Gastroesophageal sphincter (tissue), 4 donors: ENCODE results near the gene DTWD1. TPM values are rescaled to one million over a fixed set of nuclear protein-coding genes. Genes with fewer than 3 reads are reported as not detected.
"Not testable (repeated sequence)": the region's sequence is repeated elsewhere in the genome, so short reads cannot be mapped to it uniquely, and the experiment has no call there.

Experiments
- ATAC-seq: fragments of 150-250 bp; one replicate; pipeline ENCODE4 v1.9.1; 2016; ENCODE audit warnings: mild to moderate bottlenecking, moderate library complexity
- H3K27ac ChIP-seq, 4 donors: fragments of 200-600 bp; sonication (generic) in 3 of 4; 1 replicate in 3 of 4; 2 replicates in 1 of 4; pipeline ENCODE4 v1.5.1; 2016 to 2019
- H3K27me3 ChIP-seq: fragments of 200-600 bp; sonication (generic); one replicate; pipeline ENCODE4 v1.5.1; 2019
- H3K36me3 ChIP-seq, 2 donors: fragments of 200-600 bp; sonication (generic); one replicate each; pipeline ENCODE4 v1.5.1; 2019; ENCODE audit warnings: control low read depth in 1 of 2
- H3K4me1 ChIP-seq, 3 donors: fragments of 200-600 bp; sonication (generic); 1 replicate in 2 of 3; 2 replicates in 1 of 3; pipeline ENCODE4 v1.5.1; 2016 to 2019; ENCODE audit warnings: control low read depth in 2 of 3
- H3K4me3 ChIP-seq, 2 donors: fragments of 200-600 bp; sonication (generic); one replicate each; pipeline ENCODE4 v1.5.1; 2019; ENCODE audit warnings: mild to moderate bottlenecking in 1 of 2, moderate library complexity in 1 of 2
- H3K9me3 ChIP-seq, 3 donors: fragments of 200-600 bp; sonication (generic); one replicate each; pipeline ENCODE4 v1.5.1; 2017 to 2019; ENCODE audit warnings: control low read depth in 2 of 3
- CTCF ChIP-seq, 4 experiments: fragments of 200-600 bp in 2 of 4; fragments of 450-650 bp in 2 of 4; sonication (generic) in 1 of 4; IDR thresholded peaks; one replicate each; pipeline ENCODE4 v1.5.1; 2017 to 2019; ENCODE audit warnings: antibody characterized with exemption in 4 of 4, mild to moderate bottlenecking in 2 of 4, moderate library complexity in 2 of 4
- EP300 ChIP-seq: sonication (generic); formaldehyde crosslinking; IDR thresholded peaks from one replicate; pipeline ENCODE4 v1.6.1; 2017; ENCODE audit warnings: antibody characterized with exemption, mild to moderate bottlenecking
- POLR2A ChIP-seq, 2 donors: fragments of 450-650 bp; IDR thresholded peaks; one replicate each; pipeline ENCODE4 v1.6.1; 2017; ENCODE audit warnings: antibody characterized with exemption in 2 of 2, mild to moderate bottlenecking in 2 of 2, moderate library complexity in 1 of 2
- POLR2AphosphoS5 ChIP-seq: sonication (generic); formaldehyde crosslinking; IDR thresholded peaks from one replicate; pipeline ENCODE4 v1.6.1; 2017; ENCODE audit warnings: antibody characterized with exemption
- WGBS, 2 donors: methylation state at CpG; one replicate each; pipeline ENCODE4 v1.1.5; 2018; ENCODE audit warnings: low coverage in 1 of 2; 5-methylcytosine and 5-hydroxymethylcytosine counted together
- total RNA-seq, 4 donors: library from RNA; depleted of rRNA; stranded (reverse); fragments of >200 nt; gene quantifications; one replicate each; pipeline ENCODE4 v1.1.0, GENCODE V29; 2016

Gene DTWD1
- total RNA-seq, 4 donors from 2014 or later: 27.4 to 44.4 (median 29.2) TPM

DNA sequence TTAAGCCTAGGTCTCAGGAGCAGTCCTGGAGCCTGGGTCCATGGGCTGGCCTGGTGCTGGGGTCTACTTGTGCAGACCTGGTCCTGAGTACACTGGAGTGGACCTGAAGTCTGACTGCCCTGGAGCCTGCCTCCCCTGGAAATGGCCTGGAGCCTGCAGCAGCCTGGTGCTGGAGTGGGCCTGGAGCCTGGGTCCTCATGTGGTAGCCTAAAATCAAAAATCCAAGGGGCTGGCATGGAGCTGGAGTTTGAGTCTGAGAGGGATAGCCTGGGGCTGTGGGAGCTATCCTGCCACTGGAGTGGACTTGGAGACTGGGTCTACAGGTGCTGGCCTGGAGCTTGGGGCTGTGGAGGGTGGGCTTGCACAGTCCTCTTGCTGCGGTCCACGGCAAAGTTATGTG lies 15.3 kb upstream of the DTWD1 start:
- WGBS, 2 donors: no CpG with 5 or more reads among the region's 2 CpGs

DNA sequence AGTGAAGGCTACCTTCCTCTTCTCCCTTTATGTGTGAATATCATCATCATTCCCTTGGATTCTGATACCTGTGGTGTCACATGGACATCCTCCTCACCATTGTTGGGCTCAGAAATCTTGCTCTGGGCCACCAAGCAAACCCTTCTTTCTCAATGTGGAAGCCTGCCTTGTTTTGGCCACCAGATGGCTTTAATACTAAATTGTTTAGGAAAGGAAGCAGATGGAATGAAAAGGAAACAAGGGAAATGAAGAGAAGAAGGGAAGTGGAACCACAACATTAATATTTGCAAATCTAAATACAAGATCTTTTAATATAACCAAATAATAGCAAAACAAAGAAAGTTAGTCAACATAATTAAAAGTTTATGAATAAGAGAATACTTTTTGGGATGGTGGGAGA lies 14.3 kb upstream of the DTWD1 start:
- Histone ChIP-seq H3K9me3 (no peaks in the 10 kb centered on the region), H3K4me3 (no peak overlapping the region), H3K27ac (no peak overlapping the region), H3K36me3 (peaks cover 0 to 12% of the 10 kb centered on the region in 2 donors), H3K4me1 (no peaks in the 10 kb centered on the region), H3K27me3 (no peaks in the 10 kb centered on the region)
- TF ChIP-seq POLR2A (IDR thresholded peaks at IDR 0.05): no peak
- TF ChIP-seq EP300: no peak
- no peak for ATAC-seq

More for the DNA sequence above, 15.3 kb upstream of the DTWD1 start:
- no peaks in the 10 kb centered on the region for H3K4me1 ChIP-seq
- peaks cover 0 to 16% of the 10 kb centered on the region in 2 donors for H3K36me3 ChIP-seq
- H3K27me3 ChIP-seq: no peaks in the 10 kb centered on the region
- H3K9me3 ChIP-seq: peaks cover 0 to 7% (median 0%) of the 10 kb centered on the region in 3 donors
- TF ChIP-seq EP300 (no peak), CTCF (IDR thresholded peaks at IDR 0.05) (no peak), POLR2AphosphoS5 (no peak), POLR2A (IDR thresholded peaks at IDR 0.05) (no peak)
- no peak for ATAC-seq
- no peak overlapping the region for H3K4me3 ChIP-seq
- H3K27ac ChIP-seq: no peak overlapping the region

DNA sequence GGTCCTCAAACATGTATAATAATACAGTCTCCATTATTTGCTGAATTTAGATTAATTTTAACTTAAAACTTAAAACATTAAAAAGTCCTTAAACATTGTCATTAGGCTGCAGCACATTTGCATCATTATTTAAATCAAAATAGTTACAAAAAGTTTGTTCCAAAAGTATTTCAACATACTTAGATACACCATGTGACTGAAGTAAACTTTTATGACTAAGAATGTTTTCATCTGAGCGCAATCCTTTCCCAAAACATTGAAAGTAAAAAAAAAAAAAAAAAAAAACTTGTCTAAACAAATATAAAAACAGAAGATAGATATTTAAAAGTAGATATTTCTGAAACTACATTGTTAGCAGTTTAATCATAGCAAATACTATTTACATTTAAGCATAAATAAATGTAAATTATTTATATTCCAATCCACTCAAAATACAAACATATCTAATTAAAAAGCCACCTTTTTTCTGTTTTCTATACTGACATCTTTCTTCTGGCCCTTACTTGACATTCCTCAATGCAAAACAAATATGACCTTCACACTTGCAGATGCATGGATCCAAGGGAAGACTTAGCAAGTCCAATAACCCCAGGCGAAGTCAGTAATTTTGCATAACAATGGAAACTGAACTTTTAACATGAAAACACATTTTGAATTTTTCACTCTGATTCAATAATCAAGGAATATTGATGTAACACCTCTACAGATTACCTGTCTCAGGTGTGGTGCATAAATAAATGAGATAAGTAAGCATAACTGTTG lies 10.5 kb upstream of the DTWD1 start:
- Histone ChIP-seq H3K27ac (no peak overlapping the region), H3K4me1 (no peaks in the 10 kb centered on the region), H3K9me3 (no peaks in the 10 kb centered on the region), H3K27me3 (no peaks in the 10 kb centered on the region), H3K4me3 (no peak overlapping the region), H3K36me3 (peaks cover 0 to 29% of the 10 kb centered on the region in 2 donors)
- no peak for TF ChIP-seq POLR2AphosphoS5
- no peak for TF ChIP-seq EP300
- TF ChIP-seq CTCF (IDR thresholded peaks at IDR 0.05): no peak
- 73 to 87% methylated on average over 2 of the region's 2 CpGs for WGBS, 2 donors
- ATAC-seq: no peak

- H3K27me3 ChIP-seq, ATAC-seq, H3K27ac ChIP-seq, H3K4me3 ChIP-seq, H3K4me1 ChIP-seq, H3K9me3 ChIP-seq: not testable (repeated sequence)
- 100% methylated on average over 3 of the region's 3 CpGs for WGBS, 2 donors
- peaks cover 0 to 18% of the 10 kb centered on the region in 2 donors for H3K36me3 ChIP-seq
These were observed 8.6 kb upstream of the DTWD1 start for GRCh38 chr15:49612240-49612639.

DNA sequence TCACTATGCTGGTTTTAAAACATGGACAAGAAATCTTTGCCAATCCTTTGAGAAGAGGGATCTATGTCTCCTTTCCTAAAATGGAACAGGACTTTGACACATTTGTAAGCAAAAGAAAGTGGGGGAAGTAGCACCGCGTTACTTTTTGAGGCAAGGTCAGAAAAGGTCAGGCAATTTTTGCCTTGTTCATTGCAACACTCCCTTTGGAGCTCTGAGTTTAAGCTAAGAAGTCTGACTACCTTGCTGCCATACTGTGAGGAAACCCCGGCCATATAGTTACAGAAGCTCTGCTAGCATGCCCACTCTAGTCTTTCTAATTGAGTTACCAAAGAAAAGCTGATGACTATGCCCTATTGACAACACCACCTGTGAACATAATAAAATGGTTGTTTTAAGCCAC lies 1.6 kb upstream of the DTWD1 start:
- TF ChIP-seq CTCF (IDR thresholded peaks at IDR 0.05) (no peak), EP300 (no peak), POLR2AphosphoS5 (no peak), POLR2A (IDR thresholded peaks at IDR 0.05) (no peak)
- 61 to 92% methylated on average over 1 to 3 of the region's 3 CpGs for WGBS, 2 donors
- Histone ChIP-seq H3K27ac (peak overlapping the region; percentile 86 to 93 (median 90)), H3K4me1 (peaks cover 4 to 42% (median 6%) of the 10 kb centered on the region in 3 donors), H3K9me3 (no peaks in the 10 kb centered on the region), H3K36me3 (peaks cover 0 to 8% of the 10 kb centered on the region in 2 donors), H3K27me3 (no peaks in the 10 kb centered on the region), H3K4me3 (peak overlapping the region; percentile 79 to 85)
- no peak for ATAC-seq

DNA sequence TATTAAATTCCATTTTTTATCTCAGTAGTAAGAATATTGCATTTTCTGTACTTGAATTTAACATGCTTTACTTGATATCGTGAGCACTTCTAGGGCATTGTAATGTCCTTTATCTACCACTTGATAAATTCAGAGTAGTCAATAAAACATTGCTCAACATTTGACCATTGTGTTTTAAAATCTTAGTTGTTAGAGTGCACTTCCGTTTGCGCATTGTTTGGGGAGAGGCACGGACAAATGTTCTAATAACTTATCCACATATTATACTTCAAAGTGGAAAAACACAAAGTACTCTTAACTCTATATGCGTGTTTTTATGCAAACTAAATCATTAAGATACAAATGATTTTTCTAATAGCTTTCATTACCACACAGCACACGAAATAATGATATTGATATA lies 649 bp upstream of the DTWD1 start:
- peak in 3 of 4 experiments; percentile 5 to 37 (median 34) for TF ChIP-seq CTCF (IDR thresholded peaks at IDR 0.05)
- TF ChIP-seq POLR2AphosphoS5: no peak
- peak; percentile 23 for ATAC-seq
- Histone ChIP-seq H3K36me3 (peaks cover 0 to 10% of the 10 kb centered on the region in 2 donors), H3K4me1 (peaks cover 4 to 49% (median 6%) of the 10 kb centered on the region in 3 donors), H3K4me3 (peak overlapping the region; percentile 79 to 85), H3K27ac (peak overlapping the region; percentile 86 to 93 (median 90)), H3K9me3 (peaks cover 0 to 6% (median 0%) of the 10 kb centered on the region in 3 donors), H3K27me3 (no peaks in the 10 kb centered on the region)
- WGBS, 2 donors: 0% methylated on average over 6 of the region's 6 CpGs
